Osteoblast (primary cell): ENCODE results near the gene AGBL1. TPM values are rescaled to one million over a fixed set of nuclear protein-coding genes. Genes with fewer than 3 reads are reported as not detected.

Experiments
- DNase-seq: peaks from one replicate; pipeline ENCODE4 v3.0.0; 2011; ENCODE audit warnings: low spot score, mixed read lengths; ENCODE audit not compliant: insufficient read length; ENCODE audit errors: missing footprints
- H2AFZ ChIP-seq: 2 replicates; pipeline ENCODE4 v1.6.0; 2011; ENCODE audit warnings: mild to moderate bottlenecking, low read length
- H3K27ac ChIP-seq: 2 replicates; pipeline ENCODE4 v1.5.1; 2011; ENCODE audit warnings: mild to moderate bottlenecking, low read depth, low read length, moderate library complexity
- H3K27me3 ChIP-seq: 2 replicates; pipeline ENCODE4 v1.6.0; 2012; ENCODE audit warnings: mild to moderate bottlenecking, control low read depth, inconsistent platforms, low read length, moderate library complexity; ENCODE audit not compliant: insufficient read depth
- H3K36me3 ChIP-seq: 2 replicates; pipeline ENCODE4 v1.5.1; 2011; ENCODE audit warnings: mild to moderate bottlenecking, low read length, control low read depth, moderate library complexity; ENCODE audit not compliant: insufficient read depth
- H3K4me1 ChIP-seq: 2 replicates; pipeline ENCODE4 v1.5.1; 2011; ENCODE audit warnings: mild to moderate bottlenecking, low read length, control low read depth, moderate library complexity; ENCODE audit not compliant: insufficient read depth
- H3K4me2 ChIP-seq: 2 replicates; pipeline ENCODE4 v1.6.0; 2011; ENCODE audit warnings: mild to moderate bottlenecking, low read length; ENCODE audit not compliant: insufficient read depth
- H3K4me3 ChIP-seq: fragments of 200-600 bp; sonication (generic); 3 replicates; pipeline ENCODE4 v1.5.1; 2012; ENCODE audit warnings: mild to moderate bottlenecking, low read length, inconsistent platforms; ENCODE audit not compliant: insufficient read depth
- H3K79me2 ChIP-seq: 2 replicates; pipeline ENCODE4 v1.6.0; 2012; ENCODE audit warnings: mild to moderate bottlenecking, low read length, control low read depth, inconsistent platforms; ENCODE audit not compliant: insufficient read depth
- H3K9me3 ChIP-seq: 2 replicates; pipeline ENCODE4 v1.5.1; 2011; ENCODE audit warnings: low read depth, low read length, control low read depth
- H4K20me1 ChIP-seq: 2 replicates; pipeline ENCODE4 v1.6.0; 2012; ENCODE audit warnings: mild to moderate bottlenecking, low read length, control low read depth; ENCODE audit not compliant: insufficient read depth
- total RNA-seq: library from RNA; depleted of rRNA; stranded (reverse); fragments of >200 nt; gene quantifications from 2 replicates; pipeline ENCODE4 v1.2.3, GENCODE V29; 2012
- TF ChIP-seq, protein P1 (sequence below): IDR thresholded peaks from 2 replicates; pipeline ENCODE4 v1.5.1; 2011; ENCODE audit warnings: mild to moderate bottlenecking, low read depth, low read length, moderate library complexity; ENCODE audit errors: extremely low read depth

AGBL1 gene
- total RNA-seq, 1 donor: not detected

DNA sequence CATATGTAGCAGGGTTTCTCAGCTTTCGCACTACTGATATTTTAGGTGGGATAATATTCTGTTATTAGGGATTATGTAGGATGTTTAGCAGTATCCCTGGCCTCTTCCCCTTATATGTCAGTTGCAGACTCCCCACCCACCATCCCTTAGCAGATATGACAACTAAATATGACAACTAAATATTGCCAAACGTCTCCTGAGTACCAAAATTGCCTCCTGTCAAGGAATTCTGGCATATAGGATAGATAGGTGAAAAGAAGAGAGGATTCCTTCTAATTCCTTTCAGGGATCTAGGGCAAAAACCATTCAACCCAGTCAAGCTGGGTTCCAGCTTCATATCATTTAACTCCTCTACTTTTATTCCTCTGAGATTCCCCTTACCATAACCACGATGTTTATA is 759.8 kb downstream of the AGBL1 start:
- H3K36me3 ChIP-seq: no peaks in the 10 kb centered on the region
- no peaks in the 10 kb centered on the region for H3K27me3 ChIP-seq
- no peak for DNase-seq
- H3K4me1 ChIP-seq: no peaks in the 10 kb centered on the region
- TF ChIP-seq, protein P1, sequence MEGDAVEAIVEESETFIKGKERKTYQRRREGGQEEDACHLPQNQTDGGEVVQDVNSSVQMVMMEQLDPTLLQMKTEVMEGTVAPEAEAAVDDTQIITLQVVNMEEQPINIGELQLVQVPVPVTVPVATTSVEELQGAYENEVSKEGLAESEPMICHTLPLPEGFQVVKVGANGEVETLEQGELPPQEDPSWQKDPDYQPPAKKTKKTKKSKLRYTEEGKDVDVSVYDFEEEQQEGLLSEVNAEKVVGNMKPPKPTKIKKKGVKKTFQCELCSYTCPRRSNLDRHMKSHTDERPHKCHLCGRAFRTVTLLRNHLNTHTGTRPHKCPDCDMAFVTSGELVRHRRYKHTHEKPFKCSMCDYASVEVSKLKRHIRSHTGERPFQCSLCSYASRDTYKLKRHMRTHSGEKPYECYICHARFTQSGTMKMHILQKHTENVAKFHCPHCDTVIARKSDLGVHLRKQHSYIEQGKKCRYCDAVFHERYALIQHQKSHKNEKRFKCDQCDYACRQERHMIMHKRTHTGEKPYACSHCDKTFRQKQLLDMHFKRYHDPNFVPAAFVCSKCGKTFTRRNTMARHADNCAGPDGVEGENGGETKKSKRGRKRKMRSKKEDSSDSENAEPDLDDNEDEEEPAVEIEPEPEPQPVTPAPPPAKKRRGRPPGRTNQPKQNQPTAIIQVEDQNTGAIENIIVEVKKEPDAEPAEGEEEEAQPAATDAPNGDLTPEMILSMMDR: no peak
- H4K20me1 ChIP-seq: no peaks in the 10 kb centered on the region
- no peaks in the 10 kb centered on the region for H3K9me3 ChIP-seq
- no peaks in the 10 kb centered on the region for H3K79me2 ChIP-seq
- H3K27ac ChIP-seq: no peak overlapping the region
- H2AFZ ChIP-seq: no peak overlapping the region
- H3K4me3 ChIP-seq: no peak overlapping the region
- no peak overlapping the region for H3K4me2 ChIP-seq

DNA sequence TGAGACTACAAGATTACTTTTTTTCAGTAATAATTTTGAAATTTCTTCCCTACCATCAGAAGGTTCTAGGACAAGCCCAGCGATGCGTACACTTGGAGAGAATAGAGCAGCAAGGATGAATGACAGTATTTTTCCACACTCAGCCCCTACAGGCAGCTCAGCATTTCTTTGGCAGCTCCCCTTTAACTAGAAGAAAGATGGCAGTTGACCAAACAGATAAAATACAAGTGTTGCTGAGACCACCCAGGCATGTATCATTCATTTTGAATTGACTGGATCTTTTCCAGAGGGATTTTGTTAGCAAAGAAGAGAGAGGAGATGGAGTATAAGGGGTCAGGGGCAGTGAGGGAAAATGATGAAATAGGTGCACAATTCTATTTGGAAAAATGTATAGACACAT is 761.3 kb downstream of the AGBL1 start:
- H3K4me2 ChIP-seq: no peak overlapping the region
- no peak overlapping the region for H2AFZ ChIP-seq
- no peaks in the 10 kb centered on the region for H3K36me3 ChIP-seq
- no peak overlapping the region for H3K4me3 ChIP-seq
- H3K9me3 ChIP-seq: no peaks in the 10 kb centered on the region
- H3K27me3 ChIP-seq: no peaks in the 10 kb centered on the region
- H4K20me1 ChIP-seq: no peaks in the 10 kb centered on the region
- TF ChIP-seq, protein P1: no peak
- no peaks in the 10 kb centered on the region for H3K79me2 ChIP-seq
- H3K27ac ChIP-seq: no peak overlapping the region
- DNase-seq: no peak
- H3K4me1 ChIP-seq: no peaks in the 10 kb centered on the region

DNA sequence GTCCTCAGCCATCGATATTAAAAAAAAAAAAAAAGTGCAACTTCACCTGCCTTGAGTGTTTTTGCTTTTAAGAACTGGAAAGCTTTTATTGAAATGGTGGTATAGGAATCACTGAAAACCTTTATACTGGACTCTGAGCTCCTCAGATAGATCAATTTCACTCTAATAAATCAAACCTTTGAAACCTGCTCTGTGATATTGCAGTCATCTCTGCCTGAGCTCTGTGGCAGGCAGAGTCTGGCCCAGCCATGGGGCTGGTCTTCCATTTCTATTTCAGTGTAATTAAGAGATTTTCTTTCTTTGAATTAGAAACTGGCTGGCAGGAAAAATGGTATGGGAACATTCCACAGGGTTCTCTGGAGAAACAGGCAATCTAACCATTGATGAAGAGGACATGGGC is 762.5 kb downstream of the AGBL1 start:
- Histone ChIP-seq H2AFZ (no peak overlapping the region), H3K36me3 (no peaks in the 10 kb centered on the region), H3K27me3 (no peaks in the 10 kb centered on the region), H3K79me2 (no peaks in the 10 kb centered on the region), H3K9me3 (no peaks in the 10 kb centered on the region), H4K20me1 (no peaks in the 10 kb centered on the region), H3K4me2 (no peak overlapping the region), H3K4me1 (no peaks in the 10 kb centered on the region), H3K4me3 (no peak overlapping the region), H3K27ac (no peak overlapping the region)
- TF ChIP-seq, protein P1: no peak
- DNase-seq: no peak

DNA sequence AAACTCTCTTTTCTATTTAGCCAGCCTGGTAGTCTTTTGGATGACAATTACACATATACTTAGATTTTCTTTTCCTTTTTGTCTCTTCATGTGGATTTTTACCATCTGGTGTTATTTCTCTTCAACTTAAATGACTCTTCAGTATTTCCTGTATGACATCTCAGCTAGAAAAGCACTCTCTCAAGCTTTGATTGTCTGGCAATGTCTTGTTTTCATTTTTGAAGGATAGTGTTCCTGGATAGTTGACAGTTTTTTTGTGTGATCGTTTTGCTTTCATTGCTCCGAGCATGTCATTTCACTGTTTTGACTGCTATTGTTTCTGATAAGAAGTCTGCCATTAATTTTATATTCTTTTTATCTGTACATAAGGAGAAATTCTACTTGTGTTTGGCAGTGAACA is 766.4 kb downstream of the AGBL1 start:
- Histone ChIP-seq H3K9me3 (no peaks in the 10 kb centered on the region), H3K27me3 (no peaks in the 10 kb centered on the region), H3K4me2 (no peak overlapping the region), H4K20me1 (no peaks in the 10 kb centered on the region), H3K4me1 (no peaks in the 10 kb centered on the region), H3K4me3 (no peak overlapping the region), H3K27ac (no peak overlapping the region), H3K79me2 (no peaks in the 10 kb centered on the region), H2AFZ (no peak overlapping the region), H3K36me3 (no peaks in the 10 kb centered on the region)
- no peak for DNase-seq
- TF ChIP-seq, protein P1: no peak
